HG02884 (cell line): ENCODE data around the gene HDLBP.

ENCODE experiments used
- ATAC-seq: cut with Tn5 transposase; IDR thresholded peaks from one replicate; pipeline ENCODE4 v1.9.1; 2021; ENCODE audit warnings: mild to moderate bottlenecking, moderate library complexity; ENCODE audit not compliant: unreplicated experiment

The HDLBP gene

DNA sequence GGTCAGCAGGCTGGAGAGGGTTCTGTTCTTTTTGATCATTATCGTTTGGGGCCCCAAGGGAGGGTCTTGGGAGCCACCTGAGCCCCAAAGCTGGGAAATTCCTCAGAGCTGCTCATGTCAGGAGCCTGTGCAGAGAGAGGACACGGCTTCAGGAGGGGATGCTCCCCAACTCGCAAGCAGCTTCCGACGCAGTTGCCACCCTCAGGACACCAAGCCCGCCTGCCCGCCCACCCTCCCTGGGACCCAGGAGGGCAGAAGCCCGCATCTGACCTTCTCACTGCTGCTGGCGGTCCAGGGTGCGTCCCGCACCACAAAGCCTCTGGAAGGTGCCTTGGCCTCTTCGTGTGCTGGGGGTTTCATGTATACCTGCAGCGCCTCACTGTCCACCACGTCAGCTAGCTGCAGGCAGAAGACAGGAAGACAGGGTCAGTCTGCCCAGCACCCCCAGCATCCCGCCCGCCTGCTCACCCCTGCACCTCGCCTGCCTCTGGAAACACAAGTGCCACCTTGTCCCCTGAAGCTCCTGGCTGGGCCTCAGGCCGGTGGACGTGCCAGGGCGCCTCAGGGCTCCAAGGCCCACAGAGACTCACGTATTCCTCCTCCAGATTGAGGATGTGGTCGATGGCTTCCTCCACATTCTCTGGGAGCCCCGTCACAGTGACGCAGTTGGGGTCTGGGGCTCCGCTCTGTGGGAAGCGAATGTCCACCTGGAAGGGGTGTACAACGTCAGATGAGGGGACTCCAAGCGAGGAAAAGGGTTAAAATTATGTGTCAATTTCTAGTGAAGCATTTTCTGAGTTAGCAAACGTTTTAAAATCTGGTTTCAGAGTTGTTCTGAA is 85.7 kb downstream of the HDLBP start:
- ATAC-seq: no peak

- ATAC-seq: no peak
Observed at GRCh38 chr2:241228860-241229516, 86.5 kb downstream of the HDLBP start.

DNA sequence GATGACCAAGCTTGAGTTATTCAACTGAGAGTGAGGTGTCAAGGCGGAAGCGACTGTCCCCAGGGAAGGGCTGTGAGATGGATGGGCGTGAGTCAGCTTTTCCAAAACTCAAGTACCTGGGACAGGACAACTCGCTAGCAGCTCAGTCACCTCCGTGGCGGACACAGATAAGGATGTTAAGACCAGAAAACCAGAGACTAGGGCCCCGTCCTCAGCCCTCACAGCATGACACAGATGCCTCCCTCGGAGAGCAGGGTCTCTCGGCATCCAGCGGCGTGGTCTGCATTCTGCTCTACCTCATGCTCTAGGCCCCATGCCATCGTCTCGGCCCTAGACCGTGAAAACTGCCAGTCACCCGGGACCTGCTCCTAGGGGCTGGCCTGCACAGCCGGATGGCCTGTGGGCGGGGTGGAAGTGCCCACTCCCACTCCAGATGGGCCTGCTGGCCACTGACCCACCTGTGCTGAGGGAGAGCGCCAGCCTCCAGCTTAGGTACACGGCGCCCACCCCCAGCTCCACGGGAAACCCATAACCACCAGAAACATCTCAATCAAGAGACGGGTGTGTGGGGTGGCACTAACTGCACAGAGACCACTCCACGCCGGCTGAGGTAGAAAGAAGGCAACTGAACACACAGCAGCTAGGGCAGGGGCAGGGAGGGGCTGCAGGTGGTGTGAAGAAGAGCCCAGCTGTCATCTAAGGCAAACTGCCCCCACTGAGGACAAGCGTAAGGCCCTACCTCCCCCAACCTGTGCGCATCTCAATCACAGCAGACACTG is 87.2 kb downstream of the HDLBP start:
- no peak for ATAC-seq

DNA sequence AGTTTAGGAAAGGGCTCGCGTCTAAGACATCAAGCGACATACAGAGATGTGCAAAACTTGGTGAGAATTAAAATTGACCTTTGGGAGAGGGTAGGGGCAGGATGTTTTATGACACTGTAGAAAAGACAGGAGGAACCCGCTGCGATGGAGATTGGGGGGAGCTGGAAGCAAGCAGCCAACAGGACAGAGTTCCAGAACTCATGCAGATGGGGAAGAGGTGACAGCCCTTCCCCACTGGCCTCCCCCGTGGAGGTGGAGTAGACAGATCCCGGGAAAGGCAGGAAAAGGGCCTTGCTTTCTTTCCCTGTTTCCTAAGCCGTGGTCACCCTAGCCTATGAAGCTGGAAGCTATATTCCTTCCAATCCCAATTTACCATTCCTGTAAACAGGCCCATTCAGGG is 87.9 kb downstream of the HDLBP start:
- no peak for ATAC-seq

GRCh38 chr2:241226723-241227572 is 88.5 kb downstream of the HDLBP start:
- no peak for ATAC-seq

DNA sequence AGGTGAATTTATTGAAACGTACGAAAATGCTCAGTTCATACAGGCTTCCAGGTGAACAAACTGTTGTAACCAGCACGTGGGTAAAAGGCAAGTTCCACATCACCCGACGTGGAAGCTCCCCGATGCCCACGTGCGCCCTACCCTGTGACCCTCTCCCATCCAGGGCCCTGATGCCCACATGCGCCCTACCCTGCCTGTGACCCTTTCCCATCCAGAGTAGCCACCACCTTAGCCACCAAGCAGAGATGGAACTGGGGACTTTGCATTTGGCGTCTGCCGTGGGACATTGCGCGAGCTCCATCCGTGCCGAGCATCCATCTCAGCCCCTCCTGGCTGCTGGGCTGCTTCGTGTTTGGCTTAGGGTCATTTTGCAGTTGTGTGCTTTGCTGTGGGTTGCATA is 89.5 kb downstream of the HDLBP start:
- no peak for ATAC-seq

DNA sequence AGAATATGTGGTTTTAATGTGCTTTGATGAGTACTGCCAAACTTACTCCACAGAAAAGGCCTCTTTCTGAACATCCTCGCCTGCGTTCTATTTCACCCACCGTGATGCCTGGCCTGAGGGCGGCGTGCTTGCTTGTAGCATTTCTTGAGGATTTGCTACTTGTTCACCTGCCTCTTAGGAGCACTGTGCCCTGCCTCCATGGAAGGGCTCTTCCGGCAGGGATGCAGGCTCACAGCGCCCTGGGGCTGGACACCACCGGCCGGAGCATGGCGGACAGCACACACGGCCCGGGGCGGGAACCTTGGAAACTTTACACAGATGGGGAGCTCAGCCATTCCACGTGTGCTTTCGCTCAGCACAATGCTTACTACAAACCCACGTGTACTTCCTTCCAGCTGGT is 89.9 kb downstream of the HDLBP start:
- ATAC-seq: no peak

- no peak for ATAC-seq
Observed at GRCh38 chr2:241224851-241225438, 90.5 kb downstream of the HDLBP start.

- no peak for ATAC-seq
Observed at GRCh38 chr2:241224018-241224850, 91.2 kb downstream of the HDLBP start.

DNA sequence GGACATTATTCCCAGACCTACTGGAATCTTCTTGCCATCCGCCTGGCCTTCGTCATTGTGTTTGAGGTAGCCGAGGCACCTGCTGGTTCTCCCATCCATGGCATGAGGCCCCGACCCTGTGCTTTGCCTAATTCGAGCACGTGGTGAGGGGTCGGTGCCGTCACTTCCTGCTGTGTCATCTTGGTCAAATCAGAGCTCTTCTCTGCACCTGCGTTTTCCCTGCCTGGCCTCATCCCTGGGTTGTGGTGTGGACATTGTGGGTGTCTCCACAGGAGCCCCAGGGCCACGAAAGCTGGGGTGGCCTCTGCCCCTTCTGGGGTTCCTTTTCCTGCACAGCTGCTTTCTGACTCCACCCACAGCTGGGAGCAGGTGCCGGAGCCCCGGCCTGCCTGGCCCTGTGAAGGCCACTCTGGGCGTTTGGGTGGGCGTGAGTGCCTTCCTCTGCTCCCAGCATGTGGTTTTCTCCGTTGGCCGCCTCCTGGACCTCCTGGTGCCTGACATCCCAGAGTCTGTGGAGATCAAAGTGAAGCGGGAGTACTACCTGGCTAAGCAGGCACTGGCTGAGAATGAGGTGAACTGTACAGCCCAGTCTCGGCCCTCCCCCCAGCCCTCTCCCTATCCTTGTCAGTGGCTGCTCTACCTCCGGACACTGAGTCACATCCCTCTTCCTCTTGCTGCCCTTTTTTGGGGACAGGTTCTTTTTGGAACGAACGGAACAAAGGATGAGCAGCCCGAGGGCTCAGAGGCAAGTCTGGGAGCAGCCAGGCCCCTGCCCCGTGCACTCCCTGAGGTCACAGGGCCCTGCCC is 92.1 kb downstream of the HDLBP start:
- no peak for ATAC-seq

DNA sequence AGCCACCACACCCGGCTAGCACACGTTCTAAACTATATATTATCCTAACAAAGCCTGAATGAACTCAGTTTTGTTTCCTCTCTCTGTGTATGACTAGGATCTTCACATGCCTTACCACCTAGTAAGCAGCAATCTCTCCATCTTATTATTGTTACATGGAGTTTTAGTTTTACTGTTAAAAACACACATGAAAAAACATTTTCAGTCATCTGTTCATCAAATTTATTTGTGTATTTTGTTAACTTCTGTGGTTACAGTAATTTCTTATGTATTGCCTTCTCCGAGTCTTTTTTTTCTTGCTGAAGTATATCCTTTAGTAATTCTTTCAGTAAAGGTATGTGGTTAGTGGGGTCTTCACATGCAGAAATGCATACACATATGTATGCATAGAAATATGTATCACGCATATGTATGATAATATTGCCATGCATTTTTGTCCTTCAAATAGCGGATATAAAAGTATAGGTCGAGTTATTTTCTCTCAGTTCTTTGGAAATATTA is 95.6 kb downstream of the HDLBP start:
- no peak for ATAC-seq

DNA sequence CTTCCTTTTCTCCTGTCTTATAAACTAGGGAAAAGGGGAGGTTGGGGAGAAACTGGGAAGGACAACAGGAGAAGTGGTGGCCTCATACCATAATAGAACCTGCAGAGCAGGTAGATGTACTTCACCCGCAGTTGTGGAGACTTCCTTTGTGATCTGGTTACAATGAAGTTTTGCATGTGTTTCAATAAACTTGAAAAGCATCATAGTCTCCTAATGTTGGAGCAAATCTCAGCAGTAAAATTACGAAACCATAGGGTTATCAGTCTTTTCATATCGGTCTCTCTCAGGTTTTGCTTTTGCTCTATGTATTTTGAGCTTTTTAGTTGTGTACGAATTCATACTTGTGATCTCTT is 96.5 kb downstream of the HDLBP start:
- no peak for ATAC-seq

DNA sequence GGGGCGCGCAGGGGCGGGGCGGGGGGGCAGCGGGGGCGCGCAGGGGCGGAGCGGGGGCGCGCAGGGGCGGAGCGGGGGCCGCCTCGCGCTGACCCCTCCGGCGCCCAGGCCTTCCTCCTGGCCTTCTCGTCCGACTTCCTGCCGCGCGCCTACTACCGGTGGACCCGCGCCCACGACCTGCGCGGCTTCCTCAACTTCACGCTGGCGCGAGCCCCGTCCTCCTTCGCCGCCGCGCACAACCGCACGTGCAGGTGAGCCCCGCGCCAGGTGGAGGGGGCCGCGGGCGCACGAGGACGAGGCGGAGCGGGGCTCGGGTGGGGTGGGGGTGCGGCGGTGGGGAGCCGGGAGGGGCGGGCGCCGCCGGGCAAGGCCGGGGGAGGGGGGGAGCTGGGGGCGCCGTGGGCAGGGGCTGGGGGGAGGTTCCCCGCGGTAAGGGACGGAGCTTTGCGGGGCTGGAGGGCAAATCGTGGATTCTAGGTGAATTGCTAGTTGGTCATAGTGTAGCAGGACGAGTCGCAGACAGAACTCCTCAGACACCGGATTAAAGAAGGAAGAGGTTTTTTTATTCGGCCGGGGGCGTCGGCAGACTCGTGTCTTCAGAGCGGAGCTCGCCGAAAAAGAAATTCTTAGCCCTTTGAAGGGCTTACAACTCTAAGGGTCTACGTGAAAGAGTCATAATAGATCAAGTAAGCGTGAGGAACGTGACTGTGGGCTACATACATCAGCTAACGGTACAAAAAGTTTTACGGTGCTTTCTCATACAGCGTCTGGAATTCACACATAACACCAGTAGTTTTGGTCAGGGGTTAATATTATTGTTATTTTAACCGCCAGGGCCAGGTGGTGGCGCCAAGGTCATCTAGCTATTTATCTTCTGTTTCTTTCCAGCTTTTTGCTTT is 97.1 kb downstream of the HDLBP start:
- ATAC-seq: no peak

DNA sequence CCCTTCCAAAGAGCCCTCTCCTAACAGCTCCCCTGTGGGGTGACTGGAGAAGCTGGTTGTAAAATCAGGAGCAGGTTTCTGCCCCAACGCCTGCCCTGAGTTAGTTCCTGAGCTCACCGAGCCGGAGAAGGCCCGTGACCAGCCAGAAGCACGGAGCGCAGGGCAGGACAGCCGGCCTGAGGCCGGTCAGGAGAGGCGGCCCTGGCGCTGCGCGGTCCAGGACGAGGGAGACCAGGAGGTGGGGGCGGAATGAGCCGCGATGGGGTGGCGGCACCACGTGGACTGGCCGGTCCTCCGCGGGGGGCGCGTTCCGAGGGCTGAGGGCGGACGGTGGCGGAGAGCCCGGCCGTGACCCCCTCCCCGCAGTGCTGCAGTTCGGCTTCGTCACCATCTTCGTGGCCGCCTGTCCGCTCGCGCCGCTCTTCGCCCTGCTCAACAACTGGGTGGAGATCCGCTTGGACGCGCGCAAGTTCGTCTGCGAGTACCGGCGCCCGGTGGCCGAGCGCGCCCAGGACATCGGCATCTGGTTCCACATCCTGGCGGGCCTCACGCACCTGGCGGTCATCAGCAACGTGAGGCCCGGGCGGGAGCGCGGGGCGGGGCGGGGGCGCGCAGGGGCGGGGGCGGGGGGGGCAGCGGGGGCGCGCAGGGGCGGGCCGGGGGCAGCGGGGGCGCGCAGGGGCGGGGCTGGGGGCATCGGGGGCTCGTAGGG is 98.0 kb downstream of the HDLBP start:
- ATAC-seq: no peak

- ATAC-seq: no peak
Observed at GRCh38 chr2:241216211-241216761, 99.2 kb downstream of the HDLBP start.

- no peak for ATAC-seq
Observed at GRCh38 chr2:241215421-241215820, 100.1 kb downstream of the HDLBP start.

GRCh38 chr2:241214766-241215165 is 100.7 kb downstream of the HDLBP start:
- no peak for ATAC-seq
